OCI-LY7 (cell line): ENCODE results near the gene LINC01488.

Experiments used
- CTCF ChIP-seq: fragments of 200-600 bp; sonication (generic); conservative IDR thresholded peaks from 2 replicates; pipeline ENCODE4 v1.5.1; 2014; ENCODE audit warnings: mild to moderate bottlenecking, antibody characterized with exemption, low read length, moderate library complexity, mixed read lengths
- EZH2phosphoT487 ChIP-seq: fragments of 200-600 bp; sonication (generic); IDR thresholded peaks from 2 replicates; pipeline ENCODE4 v1.6.1; 2018; ENCODE audit warnings: low read depth, borderline replicate concordance, mild to moderate bottlenecking, mixed run types, antibody characterized with exemption, low read length, moderate library complexity, mixed read lengths

GRCh38 chr11:69493931-69494821 is 12.7 kb downstream of the LINC01488 start:
- TF ChIP-seq CTCF (no peak), EZH2phosphoT487 (no peak)
